Fibroblast of villous mesenchyme (primary cell): ENCODE results near the gene GRIN2A. TPM values are rescaled to one million over a fixed set of nuclear protein-coding genes. Genes with fewer than 3 reads are reported as not detected.
A peak's percentile ranks its signal among the peaks of the same experiment; 100 is the strongest.

Experiments used
- DNase-seq: peaks from one replicate; pipeline ENCODE4 v3.0.0-alpha.2; 2010; ENCODE audit warnings: low read depth
- H3K4me3 ChIP-seq: 2 replicates; pipeline ENCODE4 v1.5.1; 2011; ENCODE audit warnings: low read depth, mild to moderate bottlenecking, low read length
- CTCF ChIP-seq: IDR thresholded peaks from 2 replicates; pipeline ENCODE4 v1.5.1; 2012; ENCODE audit warnings: low read depth, mild to moderate bottlenecking, low read length; ENCODE audit not compliant: insufficient read depth
- total RNA-seq: library from RNA; depleted of rRNA; stranded (reverse); fragments of >200 nt; gene quantifications from 2 replicates; pipeline ENCODE4 v1.2.3, GENCODE V29; 2012

The GRIN2A gene
- total RNA-seq, 1 donor: 1.3 TPM

DNA sequence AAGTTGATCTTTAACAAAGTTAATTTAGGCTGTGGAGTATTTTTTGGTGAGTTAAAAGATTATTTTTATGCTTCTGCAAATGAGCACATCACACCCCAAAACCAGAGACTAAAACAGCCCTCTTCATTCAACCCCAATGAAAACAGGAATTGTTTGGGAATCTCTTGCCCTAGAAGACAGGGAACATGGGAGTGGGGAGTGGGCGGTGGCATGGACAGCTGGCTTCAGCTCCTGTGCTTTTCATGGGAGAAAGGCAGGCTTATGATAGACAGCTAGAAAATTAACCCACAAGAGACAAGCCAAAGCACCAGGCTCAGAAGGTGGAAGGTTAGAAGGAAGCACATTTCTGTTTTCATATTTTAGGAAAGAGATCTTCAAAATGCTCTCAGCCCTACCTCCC, 19.2 kb downstream of the GRIN2A start:
- no peak overlapping the region for H3K4me3 ChIP-seq
- TF ChIP-seq CTCF: no peak
- DNase-seq: no peak

- H3K4me3 ChIP-seq: no peak overlapping the region
- peak; percentile 58 for DNase-seq
- TF ChIP-seq CTCF: no peak
These were observed 26.1 kb downstream of the GRIN2A start for GRCh38 chr16:10156099-10156498.

DNA sequence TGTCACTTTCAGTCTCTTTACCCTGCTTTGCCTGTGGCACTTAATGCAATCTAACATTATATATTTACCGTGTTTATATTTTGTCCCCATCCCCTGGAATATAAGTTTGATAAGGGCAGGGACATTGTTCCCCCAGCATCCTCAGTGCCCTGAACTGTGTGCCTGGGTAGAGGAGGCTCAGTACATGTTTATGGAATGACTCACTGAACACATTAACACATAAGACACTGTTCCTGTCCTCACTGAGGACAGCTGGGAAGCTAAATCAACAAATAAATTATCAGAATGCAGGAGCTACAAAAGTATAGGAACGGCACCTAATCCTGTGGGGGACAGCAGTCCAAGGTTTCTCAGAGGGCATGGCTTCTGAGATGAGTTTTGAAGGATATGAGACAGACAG, 27.8 kb downstream of the GRIN2A start:
- no peak for TF ChIP-seq CTCF
- no peak overlapping the region for H3K4me3 ChIP-seq
- peak; percentile 18 for DNase-seq

DNA sequence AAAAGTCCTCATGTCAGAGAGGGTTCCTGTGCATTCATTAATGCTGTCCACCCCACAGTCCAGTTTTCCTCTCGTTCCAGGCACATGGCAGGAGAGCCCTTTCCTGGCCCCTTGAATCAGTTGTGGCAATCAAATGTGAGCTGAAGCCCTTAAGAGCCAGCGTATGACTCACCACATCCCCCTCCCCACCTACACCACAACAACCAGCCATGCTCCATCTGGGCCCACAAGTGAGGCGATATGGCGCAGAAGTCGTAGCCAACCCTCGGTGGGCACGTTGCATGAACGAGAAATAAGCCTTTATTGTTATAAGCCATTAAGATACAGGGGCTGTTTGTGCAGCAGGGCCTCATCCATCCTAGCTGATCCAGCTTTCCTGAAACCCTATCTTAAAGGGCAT, 28.2 kb downstream of the GRIN2A start:
- no peak for DNase-seq
- H3K4me3 ChIP-seq: no peak overlapping the region
- no peak for TF ChIP-seq CTCF

- DNase-seq: no peak
- no peak for TF ChIP-seq CTCF
These were observed 30.5 kb downstream of the GRIN2A start for GRCh38 chr16:10151718-10152117.

GRCh38 chr16:10150906-10151305, 31.3 kb downstream of the GRIN2A start:
- no peak for DNase-seq
- TF ChIP-seq CTCF: no peak
- no peak overlapping the region for H3K4me3 ChIP-seq

More at GRCh38 chr16:10151718-10152117, 30.5 kb downstream of the GRIN2A start:
- H3K4me3 ChIP-seq: no peak overlapping the region

DNA sequence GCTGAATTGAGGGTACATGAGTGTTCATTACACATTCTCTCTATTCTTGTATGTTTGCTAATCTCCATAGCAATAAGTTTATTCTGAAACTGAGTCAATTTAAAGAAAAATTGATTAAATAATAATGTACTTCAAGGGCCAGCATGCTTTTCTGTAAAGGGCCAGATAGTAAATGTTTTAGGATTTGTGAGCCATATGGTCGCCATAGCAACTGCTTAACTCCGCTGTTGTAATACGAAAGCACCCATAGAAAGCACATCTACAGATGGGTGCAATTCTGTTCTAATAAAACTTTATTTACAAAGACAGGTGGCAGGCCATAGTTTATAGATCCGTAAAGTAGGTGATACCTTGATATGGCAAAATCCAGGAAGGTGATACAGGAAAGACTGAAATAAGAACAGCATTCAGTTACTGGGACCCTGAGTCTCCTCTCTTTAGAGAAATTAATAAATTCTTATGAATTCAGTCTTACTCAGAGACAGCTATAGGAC, 36.6 kb downstream of the GRIN2A start:
- TF ChIP-seq CTCF: no peak
- H3K4me3 ChIP-seq: no peak overlapping the region
- DNase-seq: no peak
